ENCODE data around the gene ZNF512B. TPM values are rescaled to one million over a fixed set of nuclear protein-coding genes. Genes with fewer than 3 reads are reported as not detected.

Gene ZNF512B
- total and polyA plus RNA-seq, 4 donors: 8.7 to 18.9 (median 11.8) TPM

GRCh38 chr20:63957690-63958441, 11.9 kb downstream of the ZNF512B start:
- peak in 1 of 3 donors; percentile 38 for DNase-seq
- Histone ChIP-seq H3K9me3 (ENCODE audit: control insufficient read depth in 4 of 4, insufficient read depth in 3 of 4, low read length in 3 of 4) (no peaks in the 10 kb centered on the region), H3K9ac (ENCODE audit: insufficient read depth in 1 of 2, low read length in 2 of 2) (no peak overlapping the region), H3K27me3 (ENCODE audit: control insufficient read depth in 3 of 3, insufficient read depth in 3 of 3, low read length in 2 of 3) (no peaks in the 10 kb centered on the region), H3K27ac (ENCODE audit: low read depth in 1 of 2, low read length in 1 of 2) (peak overlapping the region; percentile 17 to 65), H3K36me3 (ENCODE audit: control insufficient read depth in 4 of 4, insufficient read depth in 4 of 4, low read length in 4 of 4) (peaks cover 0 to 33% (median 16%) of the 10 kb centered on the region in 4 donors), H3K4me3 (no peak overlapping the region), H3K4me1 (ENCODE audit: control insufficient read depth in 5 of 5, insufficient read depth in 5 of 5, low read length in 5 of 5) (peaks cover 0 to 26% (median 16%) of the 10 kb centered on the region in 5 donors)
- WGBS, 2 donors: 46 to 58% methylated on average over 11 to 13 of the region's 13 CpGs
- no peak for ATAC-seq (ENCODE audit: insufficient read depth, low FRiP score)
- TF ChIP-seq CTCF (IDR thresholded peaks at IDR 0.05; ENCODE audit: control extremely low read depth, extremely low read depth): no peak

- H3K9ac ChIP-seq (ENCODE audit: insufficient read depth in 1 of 2, low read length in 2 of 2): no peak overlapping the region
- H3K4me3 ChIP-seq: no peak overlapping the region
- peak; percentile 14 for ATAC-seq (ENCODE audit: insufficient read depth, low FRiP score)
- H3K4me1 ChIP-seq (ENCODE audit: control insufficient read depth in 5 of 5, insufficient read depth in 5 of 5, low read length in 5 of 5): peaks cover 0 to 26% (median 21%) of the 10 kb centered on the region in 5 donors
- peaks cover 0 to 25% (median 13%) of the 10 kb centered on the region in 4 donors for H3K36me3 ChIP-seq (ENCODE audit: control insufficient read depth in 4 of 4, insufficient read depth in 4 of 4, low read length in 4 of 4)
- no peak for TF ChIP-seq CTCF (IDR thresholded peaks at IDR 0.05; ENCODE audit: control extremely low read depth, extremely low read depth)
- WGBS, 2 donors: 4 to 5% methylated on average over 28 of the region's 28 CpGs
- DNase-seq: peak in 2 of 3 donors; percentile 51 to 60
- no peaks in the 10 kb centered on the region for H3K9me3 ChIP-seq (ENCODE audit: control insufficient read depth in 4 of 4, insufficient read depth in 3 of 4, low read length in 3 of 4)
- no peaks in the 10 kb centered on the region for H3K27me3 ChIP-seq (ENCODE audit: control insufficient read depth in 3 of 3, insufficient read depth in 3 of 3, low read length in 2 of 3)
- H3K27ac ChIP-seq (ENCODE audit: low read depth in 1 of 2, low read length in 1 of 2): peak overlapping the region; percentile 17 to 65
Observed at GRCh38 chr20:63957004-63957689, 12.6 kb downstream of the ZNF512B start.

GRCh38 chr20:63956664-63957003, 13.1 kb downstream of the ZNF512B start:
- H3K4me1 ChIP-seq (ENCODE audit: control insufficient read depth in 5 of 5, insufficient read depth in 5 of 5, low read length in 5 of 5): peaks cover 0 to 30% (median 24%) of the 10 kb centered on the region in 5 donors

More at GRCh38 chr20:63956664-63957003, 13.1 kb downstream of the ZNF512B start:
- DNase-seq (no peak), ATAC-seq (ENCODE audit: insufficient read depth, low FRiP score) (no peak)
- Histone ChIP-seq H3K36me3 (ENCODE audit: control insufficient read depth in 4 of 4, insufficient read depth in 4 of 4, low read length in 4 of 4) (peaks cover 0 to 24% (median 11%) of the 10 kb centered on the region in 4 donors), H3K9ac (ENCODE audit: insufficient read depth in 1 of 2, low read length in 2 of 2) (no peak overlapping the region), H3K27me3 (ENCODE audit: control insufficient read depth in 3 of 3, insufficient read depth in 3 of 3, low read length in 2 of 3) (no peaks in the 10 kb centered on the region), H3K27ac (ENCODE audit: low read depth in 1 of 2, low read length in 1 of 2) (peak overlapping the region in 1 of 2 donors; percentile 26), H3K4me3 (peak overlapping the region; percentile 38), H3K9me3 (ENCODE audit: control insufficient read depth in 4 of 4, insufficient read depth in 3 of 4, low read length in 3 of 4) (no peaks in the 10 kb centered on the region)
- TF ChIP-seq CTCF (IDR thresholded peaks at IDR 0.05; ENCODE audit: control extremely low read depth, extremely low read depth): no peak
- WGBS, 2 donors: 0 to 1% methylated on average over 15 of the region's 15 CpGs
